ENCODE measurements around the gene HNRNPF. TPM values are rescaled to one million over a fixed set of nuclear protein-coding genes. Genes with fewer than 3 reads are reported as not detected.

Gene HNRNPF
- total and polyA plus RNA-seq, 5 donors from 2014 or later, result 143 to 350 (median 316) TPM

DNA sequence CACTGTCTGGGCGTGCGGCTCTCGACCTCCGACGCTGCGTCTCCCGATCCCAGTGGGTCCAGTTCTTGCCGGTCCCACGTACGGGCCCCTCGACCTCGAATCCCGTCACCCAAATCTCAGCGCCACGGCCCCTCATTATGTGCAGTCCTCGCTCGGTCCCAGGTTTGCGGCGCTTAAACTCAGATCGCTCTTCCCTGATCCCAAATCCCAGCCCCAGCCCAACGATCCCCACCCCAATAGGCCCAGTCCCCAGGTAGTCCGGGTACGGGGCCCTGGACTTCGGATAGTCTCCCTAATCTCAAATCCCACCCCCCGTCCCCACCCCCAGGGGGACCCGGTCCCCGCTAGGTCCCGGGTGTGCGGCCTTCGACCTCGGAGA lies 666 bp downstream of the HNRNPF start:
- H3K4me3 ChIP-seq (ENCODE audit: low read depth, low read length), result peak overlapping the region; percentile 84
- peaks cover 6% of the 10 kb centered on the region for H3K36me3 ChIP-seq (ENCODE audit: control insufficient read depth, insufficient read depth, low read length)
- H3K27me3 Mint-ChIP-seq, result peaks cover 4% of the 10 kb centered on the region
- H3K4me1 ChIP-seq (ENCODE audit: control insufficient read depth, insufficient read depth, low read length, poor library complexity, severe bottlenecking), result peaks cover 42% of the 10 kb centered on the region
- no peaks in the 10 kb centered on the region for H3K9me3 Mint-ChIP-seq
- H3K4me1 Mint-ChIP-seq, result peaks cover 12 to 41% (median 17%) of the 10 kb centered on the region in 4 donors
- H3K9me3 ChIP-seq (ENCODE audit: control insufficient read depth in 2 of 2, low read length in 2 of 2), result no peaks in the 10 kb centered on the region
- H3K27ac ChIP-seq (ENCODE audit: insufficient read depth, low read length, poor library complexity, severe bottlenecking), result peak overlapping the region; percentile 100
- no peak for DNase-seq
- no peaks in the 10 kb centered on the region for H3K27me3 ChIP-seq (ENCODE audit: control insufficient read depth, insufficient read depth, low read length)
- peaks cover 6% of the 10 kb centered on the region for H3K36me3 Mint-ChIP-seq
- ATAC-seq (ENCODE audit: low read depth in 2 of 2), result no peak
- H3K4me3 Mint-ChIP-seq, result peak overlapping the region; percentile 97 to 100 (median 99)
- H3K27ac Mint-ChIP-seq, result peak overlapping the region; percentile 97 to 99 (median 97)

DNA sequence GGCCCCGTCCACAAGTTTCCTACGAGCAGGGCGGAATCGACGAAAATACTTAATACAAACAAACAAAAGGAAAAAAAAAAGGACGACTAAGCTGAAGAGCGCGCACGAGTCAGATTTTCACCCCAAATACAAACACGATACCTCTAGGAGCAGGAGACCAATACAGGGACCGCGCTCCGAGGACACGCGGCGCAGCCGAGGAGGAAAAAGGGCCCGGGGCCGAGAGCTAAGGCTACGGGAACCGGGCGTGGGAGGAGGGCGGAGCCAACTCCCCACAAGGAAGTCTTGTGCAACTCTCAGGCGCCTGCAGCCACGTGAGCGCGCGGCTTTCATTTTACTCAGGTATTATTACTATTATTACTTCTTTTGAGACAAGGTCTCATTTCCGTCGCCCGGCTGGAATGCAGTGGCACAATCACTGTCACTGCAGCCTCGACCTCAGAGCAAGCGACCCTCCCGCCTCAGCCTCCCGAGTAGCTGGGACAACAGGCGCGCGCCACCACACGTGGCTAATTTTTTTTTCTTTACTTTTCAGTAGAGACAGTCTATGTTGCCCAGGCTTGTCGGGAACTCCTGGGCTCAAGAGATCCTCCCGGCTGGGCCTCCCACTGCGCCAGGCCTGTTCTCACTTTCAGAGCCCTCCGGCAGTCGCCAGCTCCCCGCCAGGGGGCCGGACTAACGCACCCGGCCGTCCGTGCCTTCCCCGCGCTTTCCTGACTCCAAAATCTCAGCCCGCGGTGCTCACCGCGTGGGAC lies 1.2 kb downstream of the HNRNPF start:
- Mint-ChIP-seq H3K4me3 (peak overlapping the region; percentile 97 to 100 (median 99)), H3K27ac (peak overlapping the region; percentile 97 to 99 (median 97)), H3K4me1 (peaks cover 16 to 46% (median 23%) of the 10 kb centered on the region in 4 donors), H3K9me3 (no peaks in the 10 kb centered on the region), H3K36me3 (peaks cover 11% of the 10 kb centered on the region), H3K27me3 (peaks cover 4% of the 10 kb centered on the region)
- peaks cover 48% of the 10 kb centered on the region for H3K4me1 ChIP-seq (ENCODE audit: control insufficient read depth, insufficient read depth, low read length, poor library complexity, severe bottlenecking)
- H3K9me3 ChIP-seq (ENCODE audit: control insufficient read depth in 2 of 2, low read length in 2 of 2), result no peaks in the 10 kb centered on the region
- H3K27me3 ChIP-seq (ENCODE audit: control insufficient read depth, insufficient read depth, low read length), result no peaks in the 10 kb centered on the region
- H3K4me3 ChIP-seq (ENCODE audit: low read depth, low read length), result peak overlapping the region; percentile 84
- H3K36me3 ChIP-seq (ENCODE audit: control insufficient read depth, insufficient read depth, low read length), result peaks cover 10% of the 10 kb centered on the region
- H3K27ac ChIP-seq (ENCODE audit: insufficient read depth, low read length, poor library complexity, severe bottlenecking), result peak overlapping the region; percentile 100
- peak; percentile 34 to 40 for ATAC-seq (ENCODE audit: low read depth in 2 of 2)
- DNase-seq, result peak; percentile 80 to 92 (median 82)

DNA sequence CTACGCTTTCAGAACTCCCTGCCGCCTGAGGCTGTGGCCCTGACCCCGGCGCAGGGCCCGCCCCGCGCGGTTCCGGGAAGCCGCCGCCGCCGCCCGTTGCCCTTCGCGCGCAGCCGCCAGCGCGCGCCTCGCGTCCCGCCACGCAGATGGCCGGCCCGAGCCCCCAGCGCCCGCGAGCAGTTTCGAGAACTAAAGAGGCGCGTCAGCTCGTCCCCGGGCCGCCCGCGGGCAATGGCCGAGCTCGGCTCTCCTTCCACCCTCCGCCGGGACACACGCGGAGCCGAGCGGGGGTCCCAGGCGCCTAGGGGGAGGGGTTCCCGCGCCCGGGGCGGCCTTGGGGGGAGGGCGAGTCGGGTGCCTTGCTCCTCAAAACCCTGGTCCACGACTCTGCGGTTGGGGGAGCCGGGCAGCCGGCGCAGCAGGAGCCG lies 1.8 kb downstream of the HNRNPF start:
- Histone ChIP-seq H3K27ac (ENCODE audit: insufficient read depth, low read length, poor library complexity, severe bottlenecking) (peak overlapping the region; percentile 100), H3K36me3 (ENCODE audit: control insufficient read depth, insufficient read depth, low read length) (peaks cover 10% of the 10 kb centered on the region), H3K9me3 (ENCODE audit: control insufficient read depth in 2 of 2, low read length in 2 of 2) (no peaks in the 10 kb centered on the region), H3K4me1 (ENCODE audit: control insufficient read depth, insufficient read depth, low read length, poor library complexity, severe bottlenecking) (peaks cover 54% of the 10 kb centered on the region), H3K27me3 (ENCODE audit: control insufficient read depth, insufficient read depth, low read length) (no peaks in the 10 kb centered on the region), H3K4me3 (ENCODE audit: low read depth, low read length) (peak overlapping the region; percentile 98)
- peak overlapping the region; percentile 97 to 100 (median 99) for H3K4me3 Mint-ChIP-seq
- peaks cover 20 to 52% (median 29%) of the 10 kb centered on the region in 4 donors for H3K4me1 Mint-ChIP-seq
- H3K27me3 Mint-ChIP-seq, result peaks cover 4% of the 10 kb centered on the region
- no peaks in the 10 kb centered on the region for H3K9me3 Mint-ChIP-seq
- DNase-seq, result peak; percentile 45 to 68 (median 53)
- peak; percentile 8 to 10 for ATAC-seq (ENCODE audit: low read depth in 2 of 2)
- H3K27ac Mint-ChIP-seq, result peak overlapping the region; percentile 97 to 99 (median 97)
- peaks cover 16% of the 10 kb centered on the region for H3K36me3 Mint-ChIP-seq

DNA sequence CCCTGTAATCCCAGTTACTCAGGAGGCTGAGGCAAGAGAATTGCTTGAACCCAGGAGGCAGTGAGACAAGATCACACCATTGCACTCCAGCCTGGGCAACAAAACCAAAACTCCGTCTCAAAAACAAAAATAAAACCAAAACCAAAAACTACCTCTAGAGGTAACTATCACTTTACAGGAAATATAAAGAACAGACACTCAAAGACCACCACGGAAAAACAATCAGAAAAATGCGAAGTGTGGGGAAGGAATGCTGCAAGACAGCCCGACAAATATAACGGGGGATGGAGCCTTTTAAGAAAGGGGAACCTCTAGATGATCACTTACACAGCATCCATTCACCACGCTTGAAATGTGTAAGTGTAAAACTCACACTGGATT lies 4.3 kb downstream of the HNRNPF start:
- DNase-seq, result peak in 2 of 3 donors; percentile 41 to 59
- Mint-ChIP-seq H3K27ac (peak overlapping the region; percentile 80 to 99 (median 89)), H3K4me1 (peaks cover 31 to 67% (median 41%) of the 10 kb centered on the region in 4 donors), H3K4me3 (peak overlapping the region; percentile 94 to 100 (median 98)), H3K9me3 (no peaks in the 10 kb centered on the region), H3K36me3 (peaks cover 16% of the 10 kb centered on the region), H3K27me3 (peaks cover 4% of the 10 kb centered on the region)
- H3K27ac ChIP-seq (ENCODE audit: insufficient read depth, low read length, poor library complexity, severe bottlenecking), result peak overlapping the region; percentile 100
- peaks cover 74% of the 10 kb centered on the region for H3K4me1 ChIP-seq (ENCODE audit: control insufficient read depth, insufficient read depth, low read length, poor library complexity, severe bottlenecking)
- H3K9me3 ChIP-seq (ENCODE audit: control insufficient read depth in 2 of 2, low read length in 2 of 2), result no peaks in the 10 kb centered on the region
- H3K4me3 ChIP-seq (ENCODE audit: low read depth, low read length), result peak overlapping the region; percentile 98
- H3K36me3 ChIP-seq (ENCODE audit: control insufficient read depth, insufficient read depth, low read length), result peaks cover 16% of the 10 kb centered on the region
- H3K27me3 ChIP-seq (ENCODE audit: control insufficient read depth, insufficient read depth, low read length), result no peaks in the 10 kb centered on the region
- no peak for ATAC-seq (ENCODE audit: low read depth in 2 of 2)

DNA sequence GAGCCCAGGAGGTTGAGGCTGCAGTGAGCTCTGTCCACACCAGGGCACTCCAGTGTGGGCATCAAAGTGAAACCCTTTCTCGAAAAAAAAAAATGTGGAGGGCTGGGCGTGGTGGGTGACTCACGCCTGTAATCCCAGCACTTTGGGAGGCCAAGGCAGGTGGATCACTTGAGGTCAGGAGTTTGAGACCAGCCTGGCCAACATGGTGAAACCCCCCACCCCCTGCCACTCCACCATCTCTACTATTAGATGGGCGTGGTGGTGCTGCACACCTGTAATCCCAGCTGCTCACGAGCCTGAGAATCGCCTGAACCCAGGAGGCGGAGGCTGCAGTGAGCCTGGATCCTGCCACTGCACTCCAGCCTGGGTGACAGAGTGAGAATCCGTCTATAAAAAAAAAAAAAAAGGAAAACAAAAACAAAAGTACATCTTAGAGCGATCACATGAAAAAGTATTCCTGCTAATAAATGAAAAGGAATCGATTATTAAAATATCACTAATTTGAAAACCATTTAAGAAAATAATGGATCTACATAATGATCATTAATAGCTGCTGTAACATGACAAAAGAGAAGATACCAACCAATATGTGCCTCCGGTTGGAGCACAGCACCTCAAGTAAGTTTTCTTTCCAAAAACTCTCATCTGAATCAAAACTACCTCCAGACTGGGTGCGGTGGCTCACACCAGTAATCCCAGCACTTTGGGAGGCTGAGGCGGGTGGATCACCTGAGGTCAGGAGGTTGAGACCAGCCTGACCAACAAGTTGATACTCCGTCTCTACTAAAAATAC lies 4.9 kb downstream of the HNRNPF start:
- peak overlapping the region; percentile 98 for H3K4me3 ChIP-seq (ENCODE audit: low read depth, low read length)
- H3K4me1 ChIP-seq (ENCODE audit: control insufficient read depth, insufficient read depth, low read length, poor library complexity, severe bottlenecking), result peaks cover 77% of the 10 kb centered on the region
- Mint-ChIP-seq H3K4me3 (peak overlapping the region; percentile 94 to 100 (median 98)), H3K27me3 (no peaks in the 10 kb centered on the region), H3K36me3 (peaks cover 16% of the 10 kb centered on the region), H3K4me1 (peaks cover 36 to 69% (median 46%) of the 10 kb centered on the region in 4 donors), H3K27ac (peak overlapping the region; percentile 80 to 99 (median 89)), H3K9me3 (no peaks in the 10 kb centered on the region)
- no peaks in the 10 kb centered on the region for H3K9me3 ChIP-seq (ENCODE audit: control insufficient read depth in 2 of 2, low read length in 2 of 2)
- H3K27me3 ChIP-seq (ENCODE audit: control insufficient read depth, insufficient read depth, low read length), result no peaks in the 10 kb centered on the region
- H3K27ac ChIP-seq (ENCODE audit: insufficient read depth, low read length, poor library complexity, severe bottlenecking), result peak overlapping the region; percentile 100
- peaks cover 16% of the 10 kb centered on the region for H3K36me3 ChIP-seq (ENCODE audit: control insufficient read depth, insufficient read depth, low read length)
- DNase-seq, result no peak
- no peak for ATAC-seq (ENCODE audit: low read depth in 2 of 2)

DNA sequence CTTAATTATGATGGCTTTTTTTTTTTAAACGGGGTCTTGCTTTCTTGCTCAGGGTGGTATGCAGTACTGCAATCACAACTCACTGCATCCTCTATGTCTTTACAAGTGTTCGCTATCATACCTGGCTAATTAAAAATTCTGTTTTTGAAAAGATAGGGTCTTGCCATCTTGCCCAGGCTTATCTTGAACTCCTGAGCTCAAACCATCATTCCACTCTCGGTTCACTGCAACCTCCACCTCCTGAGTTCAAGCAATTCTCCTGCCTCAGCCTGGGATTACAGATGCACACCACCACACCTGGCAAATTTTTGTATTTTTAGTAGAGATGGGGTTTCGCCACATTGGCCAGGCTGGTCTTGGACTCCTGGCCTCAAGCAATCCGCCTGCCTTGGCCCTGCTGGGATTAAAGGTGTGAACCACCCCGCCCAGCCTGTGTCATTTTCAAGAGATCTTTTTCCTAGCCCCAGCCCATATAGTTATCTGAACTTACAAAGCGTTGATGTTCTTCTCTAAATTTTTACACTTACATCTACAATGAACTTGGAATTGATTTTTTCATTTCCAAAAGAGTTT lies 6.0 kb downstream of the HNRNPF start:
- H3K9me3 ChIP-seq (ENCODE audit: control insufficient read depth in 2 of 2, low read length in 2 of 2), result no peaks in the 10 kb centered on the region
- H3K36me3 ChIP-seq (ENCODE audit: control insufficient read depth, insufficient read depth, low read length), result peaks cover 16% of the 10 kb centered on the region
- H3K9me3 Mint-ChIP-seq, result no peaks in the 10 kb centered on the region
- H3K4me1 Mint-ChIP-seq, result peaks cover 39 to 80% (median 52%) of the 10 kb centered on the region in 4 donors
- peak overlapping the region; percentile 76 for H3K4me3 ChIP-seq (ENCODE audit: low read depth, low read length)
- no peaks in the 10 kb centered on the region for H3K27me3 Mint-ChIP-seq
- DNase-seq (no peak), ATAC-seq (ENCODE audit: low read depth in 2 of 2) (no peak)
- H3K27me3 ChIP-seq (ENCODE audit: control insufficient read depth, insufficient read depth, low read length), result no peaks in the 10 kb centered on the region
- peaks cover 82% of the 10 kb centered on the region for H3K4me1 ChIP-seq (ENCODE audit: control insufficient read depth, insufficient read depth, low read length, poor library complexity, severe bottlenecking)
- peak overlapping the region; percentile 94 to 100 (median 98) for H3K4me3 Mint-ChIP-seq
- H3K27ac Mint-ChIP-seq, result peak overlapping the region; percentile 39 to 91 (median 80)
- H3K36me3 Mint-ChIP-seq, result peaks cover 16% of the 10 kb centered on the region
- peak overlapping the region; percentile 100 for H3K27ac ChIP-seq (ENCODE audit: insufficient read depth, low read length, poor library complexity, severe bottlenecking)

DNA sequence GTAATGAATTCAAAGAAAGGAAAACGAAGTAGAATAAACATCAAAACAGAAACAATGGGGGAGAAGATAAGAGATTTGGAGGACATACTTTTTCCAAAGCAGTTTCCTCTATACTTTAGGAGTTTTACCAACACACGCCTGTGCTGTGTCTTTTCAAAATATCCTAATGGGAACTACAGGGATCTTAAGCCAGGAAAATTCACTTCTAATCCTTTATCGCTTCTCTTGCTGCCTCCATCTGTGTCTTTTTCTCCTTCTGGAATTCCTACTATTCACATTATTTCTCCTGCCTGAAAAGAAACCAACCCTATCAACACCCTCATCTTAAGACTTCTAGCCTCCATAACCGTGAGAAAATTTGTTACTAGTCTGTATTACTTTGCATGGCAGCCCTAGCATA lies 6.8 kb downstream of the HNRNPF start:
- Mint-ChIP-seq H3K4me3 (peak overlapping the region; percentile 94 to 100 (median 98)), H3K9me3 (no peaks in the 10 kb centered on the region), H3K27ac (peak overlapping the region; percentile 39 to 80 (median 70)), H3K4me1 (peaks cover 43 to 88% (median 60%) of the 10 kb centered on the region in 4 donors), H3K27me3 (no peaks in the 10 kb centered on the region), H3K36me3 (peaks cover 16% of the 10 kb centered on the region)
- peak overlapping the region; percentile 100 for H3K27ac ChIP-seq (ENCODE audit: insufficient read depth, low read length, poor library complexity, severe bottlenecking)
- no peaks in the 10 kb centered on the region for H3K9me3 ChIP-seq (ENCODE audit: control insufficient read depth in 2 of 2, low read length in 2 of 2)
- peaks cover 16% of the 10 kb centered on the region for H3K36me3 ChIP-seq (ENCODE audit: control insufficient read depth, insufficient read depth, low read length)
- ATAC-seq (ENCODE audit: low read depth in 2 of 2) (no peak), DNase-seq (no peak)
- peak overlapping the region; percentile 76 for H3K4me3 ChIP-seq (ENCODE audit: low read depth, low read length)
- H3K4me1 ChIP-seq (ENCODE audit: control insufficient read depth, insufficient read depth, low read length, poor library complexity, severe bottlenecking), result peaks cover 88% of the 10 kb centered on the region
- H3K27me3 ChIP-seq (ENCODE audit: control insufficient read depth, insufficient read depth, low read length), result no peaks in the 10 kb centered on the region

All from CD4-positive, CD25-positive, alpha-beta regulatory T cell (primary cell).